HG02884 (cell line): ENCODE results near the gene USP24.

Source experiments
- ATAC-seq: cut with Tn5 transposase; IDR thresholded peaks from one replicate; pipeline ENCODE4 v1.9.1; 2021; ENCODE audit warnings: mild to moderate bottlenecking, moderate library complexity; ENCODE audit not compliant: unreplicated experiment

Gene USP24

DNA sequence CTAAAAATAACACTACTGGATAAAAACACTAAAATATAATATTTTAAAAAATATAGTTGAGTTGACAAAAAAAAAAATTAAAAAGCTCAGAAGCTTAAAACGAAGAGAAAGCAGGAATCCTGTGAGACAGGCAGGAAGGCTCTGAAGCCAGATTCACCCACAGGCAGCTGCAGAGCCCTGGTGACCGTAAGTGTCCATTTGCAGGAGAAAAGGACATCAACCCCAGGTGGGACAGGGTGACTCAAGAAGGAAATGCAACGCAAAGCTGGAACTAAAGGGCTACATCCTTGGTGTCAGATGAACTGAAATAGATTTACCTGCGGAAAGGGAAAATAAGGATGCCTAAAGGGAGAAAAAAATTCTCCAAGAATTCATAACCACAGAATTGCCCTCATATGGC lies 46.8 kb downstream of the USP24 start:
- no peak for ATAC-seq

DNA sequence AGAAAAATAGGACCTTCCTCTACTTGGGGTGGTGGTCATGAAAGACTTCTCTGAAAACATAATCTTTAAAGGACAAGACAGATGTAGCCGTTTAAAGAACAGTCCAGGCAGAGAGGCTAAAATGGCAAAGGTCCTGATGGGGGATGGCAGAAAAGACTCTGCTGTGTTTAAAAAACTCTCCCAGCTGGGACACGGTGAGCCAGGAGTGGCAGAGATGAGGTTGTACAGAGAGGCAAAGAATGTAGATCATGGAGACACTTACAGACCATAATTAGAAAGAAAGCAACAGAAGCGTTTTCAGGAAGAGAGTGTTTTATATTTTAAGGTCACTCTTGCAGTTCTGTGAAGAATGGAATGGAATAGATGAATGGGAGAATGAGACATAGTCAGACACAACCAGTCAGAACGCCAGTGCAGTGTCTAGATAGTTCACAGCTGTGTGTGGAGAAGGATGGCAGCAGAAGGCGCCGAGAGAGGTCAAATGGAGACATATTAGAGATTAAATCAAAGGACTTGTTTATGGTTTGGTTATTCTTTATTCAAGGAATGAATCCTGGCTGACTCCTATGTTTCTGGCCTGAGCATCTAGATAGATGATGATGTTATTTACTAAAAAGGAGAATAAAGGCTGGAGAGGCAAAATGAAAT lies 47.8 kb downstream of the USP24 start:
- no peak for ATAC-seq

DNA sequence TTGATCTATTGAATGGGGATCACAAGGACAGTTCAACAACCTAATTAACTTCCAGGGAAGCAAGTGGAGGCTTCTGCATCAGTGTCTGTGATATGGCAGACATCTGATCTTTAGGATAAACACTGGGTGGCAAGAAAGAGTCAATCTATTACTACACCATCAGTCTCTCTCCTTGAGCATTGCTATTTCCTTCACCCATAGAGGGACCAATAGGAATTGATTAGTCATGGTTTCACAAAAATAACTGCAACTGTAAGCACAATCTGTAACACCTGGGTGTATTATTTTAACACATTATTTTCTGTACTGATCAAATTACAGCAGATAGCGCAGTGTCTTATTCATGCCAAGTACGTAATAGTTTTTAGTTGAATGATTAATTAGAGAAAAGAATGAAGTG lies 50.3 kb downstream of the USP24 start:
- no peak for ATAC-seq

DNA sequence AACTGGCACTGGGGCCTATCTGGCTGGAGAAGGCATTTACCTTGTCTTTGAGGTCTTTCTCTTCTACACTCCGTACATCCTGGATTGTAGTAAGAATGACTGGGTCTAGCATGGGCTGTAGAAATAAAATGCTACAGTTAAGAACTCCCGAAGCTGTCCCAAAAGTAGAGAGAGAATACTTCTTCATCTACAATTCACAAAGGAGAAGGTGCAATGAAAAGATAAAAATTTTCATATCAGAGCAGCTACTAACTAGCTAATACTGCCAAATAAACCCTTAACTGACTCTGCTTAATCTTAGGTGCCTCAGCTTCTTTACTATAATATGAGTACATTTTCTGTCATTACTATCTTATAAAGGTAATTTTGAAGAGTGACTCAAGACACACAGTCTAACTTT lies 55.6 kb downstream of the USP24 start:
- no peak for ATAC-seq

DNA sequence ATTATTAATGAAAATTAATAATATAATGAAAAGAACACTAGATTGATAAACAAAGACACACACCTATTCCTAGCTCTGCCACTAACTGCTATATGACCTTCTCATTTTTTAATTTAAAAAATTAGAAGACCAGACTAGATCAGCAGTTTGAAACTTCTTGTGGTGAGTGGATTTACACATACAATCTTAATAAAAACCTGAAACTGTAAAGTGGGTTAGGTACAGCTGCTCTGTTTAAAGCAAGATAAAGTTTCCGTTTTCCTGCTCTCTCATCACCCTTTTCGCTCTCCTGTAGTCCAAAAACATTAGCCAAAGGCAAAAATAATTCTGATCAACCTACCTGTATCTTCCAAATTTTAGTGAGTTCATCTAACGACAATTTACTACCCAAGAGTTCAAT lies 58.6 kb downstream of the USP24 start:
- ATAC-seq: no peak

DNA sequence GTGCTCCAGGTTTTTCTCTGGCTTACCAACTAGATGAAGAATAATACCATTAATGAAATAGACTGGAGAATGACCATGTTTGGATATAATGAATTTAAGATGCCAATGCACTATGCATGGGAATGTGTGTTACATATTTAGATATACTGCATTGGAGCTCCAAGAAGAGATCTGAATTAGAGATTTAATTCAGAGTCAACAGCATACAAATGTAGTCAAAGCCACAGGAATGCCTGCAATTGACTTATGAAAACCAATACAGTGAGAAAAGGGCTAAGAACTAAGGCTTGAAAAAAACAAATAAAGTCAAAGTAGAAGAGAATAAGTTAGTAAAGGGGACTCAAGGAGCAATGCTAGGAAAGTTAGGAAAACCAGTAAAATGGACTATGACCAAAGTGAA lies 59.1 kb downstream of the USP24 start:
- no peak for ATAC-seq

DNA sequence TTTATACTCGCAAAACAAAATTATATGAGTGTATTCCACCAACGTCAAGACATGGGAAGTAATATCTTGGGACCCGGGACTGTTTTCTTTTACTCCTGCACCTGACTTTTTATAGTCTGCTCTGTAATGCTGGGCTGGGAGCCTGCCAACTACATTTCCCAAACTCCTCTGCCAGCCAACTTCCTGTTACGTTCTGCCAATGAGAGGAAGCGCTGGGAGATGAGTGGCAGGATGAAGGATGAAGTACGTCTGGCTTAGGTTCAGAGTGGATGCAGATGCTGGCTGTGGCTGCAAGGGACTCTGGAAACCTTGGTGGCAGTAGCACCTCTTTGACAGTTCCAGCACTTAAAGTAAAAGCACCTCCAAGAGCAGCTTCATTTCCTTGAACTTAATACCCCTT lies 59.6 kb downstream of the USP24 start:
- ATAC-seq: no peak

DNA sequence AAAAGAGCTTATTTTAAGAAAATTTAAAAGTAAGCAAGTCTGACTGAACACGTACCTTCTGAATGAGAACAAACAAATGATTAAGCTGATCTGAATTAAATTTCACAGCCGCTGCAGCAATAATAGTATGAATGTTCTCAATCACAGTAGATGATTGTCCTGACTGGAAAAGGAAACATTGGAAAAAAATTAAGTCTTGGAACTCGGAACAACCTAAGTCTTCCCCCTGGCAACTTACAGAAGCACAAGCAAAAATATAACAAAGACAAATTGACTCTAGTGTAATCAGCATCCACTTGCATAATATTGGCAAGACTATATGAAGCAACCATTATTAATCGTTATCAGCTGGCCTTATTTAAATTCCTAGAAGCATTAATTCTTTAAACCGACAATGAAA lies 60.5 kb downstream of the USP24 start:
- no peak for ATAC-seq

DNA sequence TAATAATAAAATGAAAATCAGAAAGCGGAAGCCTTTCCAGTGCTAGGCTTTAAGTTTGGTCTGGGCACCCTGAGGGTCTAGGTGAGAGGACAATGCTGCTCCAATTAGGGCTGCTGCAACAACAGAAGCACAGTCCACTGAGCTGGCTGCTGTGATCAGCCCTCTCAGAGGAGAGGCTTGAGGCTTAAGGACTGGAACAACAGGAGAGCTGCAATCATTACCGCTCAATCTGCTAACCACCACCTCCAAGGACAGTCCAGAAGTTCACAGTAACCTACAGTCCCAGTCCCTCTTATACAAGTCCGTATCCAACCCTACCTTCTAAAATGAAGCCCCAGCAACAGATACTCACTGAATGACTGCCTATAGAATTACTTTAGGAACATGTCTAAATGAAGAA lies 62.1 kb downstream of the USP24 start:
- no peak for ATAC-seq

DNA sequence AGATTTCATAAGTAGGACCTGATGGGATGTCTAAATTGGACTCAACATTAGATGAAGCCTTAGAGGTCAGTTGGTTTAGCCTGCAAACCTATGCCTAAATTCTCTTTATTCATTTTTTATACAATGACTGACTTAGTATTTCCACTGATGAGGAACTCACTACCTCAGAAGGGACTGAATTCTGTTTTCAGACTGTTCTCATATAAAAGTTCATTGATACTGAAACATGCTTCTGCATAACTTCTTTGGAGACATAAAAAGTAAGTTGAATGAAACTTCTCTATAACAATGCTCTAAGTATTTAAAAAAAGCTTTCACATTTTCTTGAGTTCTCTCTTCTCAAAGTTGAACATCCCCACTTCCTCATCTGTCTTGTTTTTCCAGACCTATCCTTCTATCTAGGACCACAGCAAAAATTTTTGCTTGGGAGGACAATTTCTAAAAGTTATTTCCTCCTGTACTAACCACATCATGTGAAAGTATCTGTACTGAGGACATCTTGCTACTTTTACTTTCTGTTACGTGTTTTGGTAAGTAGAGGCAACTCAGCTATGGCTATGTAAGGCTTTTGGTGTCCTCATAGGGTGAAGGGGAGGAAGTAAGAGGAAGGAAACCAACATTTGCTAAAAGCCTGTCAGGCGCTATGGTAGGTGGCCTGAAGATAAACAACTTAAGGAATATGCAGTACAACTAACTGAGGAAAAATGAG lies 64.1 kb downstream of the USP24 start:
- ATAC-seq: peak; percentile 62

DNA sequence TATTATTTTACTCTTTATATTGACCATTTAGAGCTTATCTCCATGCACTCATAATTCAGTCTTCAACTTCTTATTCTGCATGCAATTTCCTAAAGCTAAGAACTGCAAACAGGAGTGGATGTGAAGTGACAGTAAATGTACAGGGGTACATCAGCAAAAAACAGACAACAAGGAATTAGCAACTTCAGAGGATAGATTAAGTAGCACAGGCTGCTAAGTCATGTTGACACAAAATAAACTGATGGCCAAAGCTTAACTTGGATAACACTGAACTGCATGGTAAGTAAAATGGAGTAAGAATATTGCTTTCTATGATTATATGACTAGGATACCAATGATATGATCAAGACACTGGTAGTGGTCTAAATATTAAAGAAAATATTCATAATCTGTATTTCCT lies 66.5 kb downstream of the USP24 start:
- no peak for ATAC-seq

DNA sequence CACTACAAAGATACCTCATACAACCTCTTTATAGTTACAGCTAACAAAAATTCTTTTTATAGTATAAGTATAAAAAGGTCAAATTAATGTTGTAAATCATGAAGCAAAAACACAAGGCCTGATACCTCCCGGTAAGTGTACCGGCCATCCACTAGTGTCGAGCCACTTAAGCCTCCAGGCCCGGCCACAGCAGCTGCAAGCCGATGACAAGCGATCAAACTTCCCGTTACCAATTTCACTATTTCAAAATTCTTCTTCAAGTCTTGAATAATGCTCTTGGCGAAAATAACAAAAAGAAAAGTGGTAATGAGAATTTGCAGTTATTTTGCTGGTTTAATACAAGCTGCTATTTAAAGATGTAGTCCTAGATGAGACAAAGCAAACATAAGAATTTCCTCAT lies 67.6 kb downstream of the USP24 start:
- ATAC-seq: no peak

DNA sequence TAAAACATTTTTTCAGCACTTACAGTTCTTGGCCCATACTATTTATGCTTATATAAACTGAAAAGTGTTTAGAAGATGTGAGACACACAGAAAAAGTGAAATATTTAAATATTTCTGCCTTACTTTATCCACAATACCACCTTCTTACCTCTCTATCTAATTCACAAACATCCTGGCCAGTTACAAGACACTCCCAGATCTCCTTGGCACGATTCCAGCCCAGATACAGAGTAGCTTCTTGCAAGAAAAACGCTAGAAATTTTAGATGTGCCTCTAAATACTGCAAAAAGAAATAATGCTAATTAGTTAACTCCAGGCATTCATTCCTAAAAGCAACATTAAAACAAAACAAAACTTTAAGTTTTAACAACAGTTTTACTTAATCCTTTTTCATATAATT lies 68.4 kb downstream of the USP24 start:
- ATAC-seq: no peak

DNA sequence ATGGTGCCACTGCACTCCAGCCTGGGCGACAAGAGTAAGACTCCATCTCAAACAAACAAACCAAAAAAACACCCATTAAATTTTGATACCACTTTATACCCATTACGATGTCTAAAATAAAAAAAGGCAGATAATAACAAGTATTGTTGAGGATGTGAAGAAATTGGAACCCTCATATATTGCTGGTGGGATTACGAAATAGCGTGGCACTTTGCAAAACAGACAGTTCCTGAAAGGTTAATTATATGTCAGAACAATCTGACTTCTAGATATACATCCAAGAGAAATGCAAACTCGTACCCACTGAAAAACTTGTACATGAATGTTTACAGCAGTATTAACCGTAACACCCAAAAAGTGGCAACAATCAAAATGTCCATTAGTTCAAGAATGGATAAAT lies 70.3 kb downstream of the USP24 start:
- no peak for ATAC-seq

DNA sequence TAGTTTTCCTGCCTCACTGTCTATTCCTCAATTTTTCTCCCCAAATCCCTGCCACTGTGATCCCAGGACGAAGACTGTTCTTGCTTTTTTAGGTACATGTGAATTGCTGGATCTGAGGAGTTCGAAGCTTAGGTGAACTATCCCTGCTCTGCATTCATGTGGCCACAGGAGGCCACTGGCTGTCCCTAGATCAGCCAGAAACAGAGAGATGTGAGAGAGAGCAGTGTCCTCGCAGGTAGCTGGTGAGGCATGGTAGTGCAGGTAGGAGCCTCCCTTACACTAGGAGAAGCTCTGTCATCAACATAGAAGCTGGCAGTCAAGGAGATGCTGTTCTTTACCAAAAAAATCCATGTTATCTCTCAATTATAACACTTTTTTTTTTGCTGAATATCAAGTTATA lies 71.5 kb downstream of the USP24 start:
- no peak for ATAC-seq

DNA sequence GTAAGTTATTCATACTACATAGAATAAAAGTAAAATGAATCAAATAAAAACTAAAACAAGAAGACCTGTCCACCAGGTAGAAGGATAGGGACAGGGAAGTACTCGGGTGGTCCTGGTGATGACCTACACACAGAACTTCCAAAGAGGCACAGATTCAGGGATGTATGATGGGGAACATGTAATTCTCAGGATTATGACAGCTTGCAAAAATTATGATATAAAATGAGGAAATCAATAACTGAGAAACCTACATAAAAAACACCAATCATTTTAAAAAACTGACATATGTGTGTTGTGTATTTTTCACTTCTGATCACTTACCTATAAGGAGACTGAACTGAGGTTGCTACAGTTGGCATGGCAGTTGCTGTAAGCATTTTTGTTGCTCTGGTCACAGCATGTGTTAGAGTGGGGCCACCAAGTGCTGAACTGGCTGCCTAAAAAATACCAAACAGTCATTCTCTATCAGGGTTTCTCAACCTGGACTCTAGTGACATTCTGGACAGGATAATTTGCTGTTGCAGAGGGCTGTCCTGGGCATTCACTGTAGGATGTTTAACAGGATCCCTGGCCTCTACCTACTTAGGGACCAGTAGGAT lies 73.8 kb downstream of the USP24 start:
- no peak for ATAC-seq

DNA sequence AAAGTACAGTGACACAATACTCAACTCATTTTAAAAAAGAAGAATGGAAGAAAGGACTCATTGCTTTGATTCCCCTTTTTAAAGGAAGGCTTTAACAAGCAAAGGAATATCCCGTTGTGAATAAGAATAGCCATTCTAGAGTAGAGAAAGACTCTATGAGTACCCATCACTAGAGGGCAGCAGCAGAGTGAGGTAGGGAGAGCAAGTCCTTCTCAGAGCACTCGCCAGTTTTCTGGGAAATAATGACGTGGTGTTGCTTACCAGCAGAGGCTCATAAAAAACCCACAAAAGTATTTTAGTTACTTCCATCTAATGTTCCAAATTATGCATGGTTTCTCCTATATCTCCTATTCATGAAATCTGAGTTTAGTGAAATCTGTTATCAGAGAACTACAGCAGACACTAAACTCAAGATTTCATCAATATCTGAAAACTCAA lies 74.6 kb downstream of the USP24 start:
- ATAC-seq: peak; percentile 82

DNA sequence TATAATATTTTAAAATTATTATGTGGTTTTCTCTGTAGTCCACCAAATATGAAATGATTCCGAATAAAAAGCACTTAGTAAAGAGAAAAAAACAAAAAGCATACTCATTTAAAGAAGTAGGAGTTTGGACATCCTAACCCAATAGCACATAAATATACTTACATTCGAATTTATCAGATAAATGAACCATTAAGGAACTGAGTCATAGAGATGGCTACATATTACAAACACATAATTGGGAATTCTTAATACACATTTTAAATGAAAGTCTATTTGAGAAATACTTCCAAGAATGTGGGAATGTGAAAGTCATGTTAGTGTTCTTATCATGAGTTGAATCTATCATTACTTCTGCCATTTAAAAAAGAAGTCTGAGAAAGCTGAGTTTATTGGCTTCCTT lies 75.0 kb downstream of the USP24 start:
- ATAC-seq: no peak

DNA sequence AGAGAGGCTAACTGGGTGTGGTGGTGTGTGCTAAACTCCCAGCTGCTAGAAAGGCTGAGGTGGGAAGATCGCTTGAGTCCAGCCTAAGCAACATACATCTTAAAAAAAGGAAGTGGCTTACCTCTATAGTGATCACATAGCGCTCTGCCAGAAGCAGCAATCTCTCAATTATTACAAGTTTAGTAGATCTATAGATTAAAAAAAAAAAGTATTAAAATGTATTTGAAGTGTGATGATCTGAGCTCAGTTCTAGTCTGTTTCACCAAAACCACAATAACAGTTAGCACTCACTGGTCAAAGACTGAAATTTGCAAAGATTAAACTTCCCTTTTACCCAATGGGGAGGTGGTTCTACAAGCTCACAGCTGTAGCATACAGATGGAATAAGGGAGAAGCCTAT lies 76.3 kb downstream of the USP24 start:
- no peak for ATAC-seq

DNA sequence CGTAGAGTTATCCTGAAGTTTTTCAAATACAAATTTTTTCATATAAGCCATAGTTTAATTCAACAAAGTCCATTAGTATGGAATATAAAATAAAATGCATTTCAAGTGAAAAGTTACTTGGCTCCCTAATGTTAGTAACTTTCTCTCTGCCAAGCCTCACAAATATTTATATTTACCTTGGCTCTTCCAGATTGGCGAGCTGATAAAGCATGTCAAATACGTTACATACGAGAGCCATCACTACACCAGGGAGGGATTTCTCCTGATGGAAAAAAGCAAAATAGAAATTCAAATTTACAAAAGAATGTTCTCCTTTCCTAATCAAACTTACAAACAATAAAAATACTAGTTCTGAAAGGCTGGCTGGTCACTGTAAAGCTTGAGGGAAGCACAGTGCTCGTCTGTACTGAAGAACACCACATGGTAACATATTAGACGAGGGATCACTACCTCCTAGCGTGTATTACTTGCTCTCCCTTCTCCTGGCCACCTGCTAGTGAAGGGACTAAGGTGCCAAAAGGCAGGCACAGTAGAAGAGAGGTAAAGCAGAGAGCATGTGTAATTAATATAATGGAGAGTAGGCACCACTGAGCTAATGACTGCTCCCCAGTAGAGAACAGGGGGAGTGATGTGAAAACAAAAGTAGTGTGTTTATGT lies 80.9 kb downstream of the USP24 start:
- no peak for ATAC-seq

DNA sequence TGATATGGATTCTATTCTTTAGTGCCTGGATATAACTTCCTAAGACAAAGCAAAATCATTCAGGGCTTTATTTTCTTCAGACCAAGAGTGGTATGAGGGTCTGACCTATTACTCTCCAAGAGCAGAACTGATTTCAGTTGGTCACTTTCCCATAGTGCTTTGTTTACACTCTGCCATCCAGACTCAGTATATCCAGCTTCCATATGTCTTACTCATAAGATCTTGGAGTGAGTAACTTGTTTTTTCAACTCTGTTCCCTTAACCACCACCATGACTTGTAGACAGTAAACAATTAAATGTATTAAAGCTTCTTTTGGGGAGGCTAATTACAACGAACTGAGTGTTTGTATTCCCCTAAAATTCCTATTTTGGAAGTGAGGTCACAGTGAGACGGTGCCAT lies 83.4 kb downstream of the USP24 start:
- ATAC-seq: no peak

DNA sequence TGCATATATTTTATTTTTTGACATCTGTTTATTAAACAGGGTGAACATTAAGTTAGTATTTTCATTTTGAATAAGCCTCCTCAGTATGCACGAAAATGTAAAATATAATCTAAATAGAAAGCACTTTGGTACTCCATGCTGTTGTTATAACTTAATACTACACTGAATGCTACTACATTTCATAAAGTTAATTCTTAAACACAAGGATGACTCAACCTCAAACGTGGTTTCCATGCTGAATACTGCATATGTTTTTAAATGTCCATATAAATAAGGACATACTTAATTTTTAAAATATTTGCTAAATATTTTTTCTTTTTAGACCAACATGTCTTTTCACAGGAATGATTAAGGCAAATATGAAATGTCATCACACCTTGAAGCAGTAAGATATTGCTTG lies 83.9 kb downstream of the USP24 start:
- ATAC-seq: no peak
